SJCRH30 (cell line): ENCODE data around the gene OGT. TPM values are rescaled to one million over a fixed set of nuclear protein-coding genes. Genes with fewer than 3 reads are reported as not detected.

ENCODE experiments used
- DNase-seq, 2 experiments: peaks; one replicate each; pipeline ENCODE4 v3.0.0-alpha.2; 2015 to 2020
- H3K27ac ChIP-seq: fragments of 250-450 bp; sonication (Bioruptor Pico); 2 replicates; pipeline ENCODE4 v1.5.1; 2020; ENCODE audit warnings: mild to moderate bottlenecking, moderate library complexity
- H3K27me3 ChIP-seq: fragments of 250-450 bp; sonication (Bioruptor Pico); 2 replicates; pipeline ENCODE4 v1.5.1; 2020; ENCODE audit warnings: mild to moderate bottlenecking, moderate library complexity
- H3K36me3 ChIP-seq: fragments of 250-450 bp; sonication (Bioruptor Pico); 2 replicates; pipeline ENCODE4 v1.5.1; 2020; ENCODE audit warnings: mild to moderate bottlenecking, moderate library complexity
- H3K4me1 ChIP-seq: fragments of 250-450 bp; sonication (Bioruptor Pico); 2 replicates; pipeline ENCODE4 v1.5.1; 2020; ENCODE audit warnings: mild to moderate bottlenecking, moderate library complexity
- H3K4me3 ChIP-seq: fragments of 250-450 bp; sonication (Bioruptor Pico); 2 replicates; pipeline ENCODE4 v1.5.1; 2020; ENCODE audit warnings: mild to moderate bottlenecking, moderate library complexity
- H3K9me3 ChIP-seq: fragments of 250-450 bp; sonication (Bioruptor Pico); replicated peaks from 2 replicates; pipeline ENCODE4 v1.5.1; 2020; ENCODE audit warnings: mild to moderate bottlenecking, moderate library complexity
- total RNA-seq: library from RNA; depleted of rRNA; stranded (reverse); fragments of >200 nt; shearing (Covaris generic); gene quantifications from 2 replicates; pipeline ENCODE4 v1.2.3, GENCODE V29; 2014

OGT gene
- total RNA-seq, 1 experiment from 2014 or later = 149 TPM

- H3K9me3 ChIP-seq = no peaks in the 10 kb centered on the region
- 0 out of 2 replicates have a peak, but pooled peaks cover 2% of the 10 kb centered on the region for H3K36me3 ChIP-seq
- H3K4me1 ChIP-seq = peaks cover 7% of the 10 kb centered on the region; the same call in 1 of the 2 replicates
- H3K4me3 ChIP-seq = peak overlapping the region; percentile 80
- DNase-seq = peak in 1 of 2 experiments; percentile 9
- H3K27me3 ChIP-seq = no peaks in the 10 kb centered on the region
- H3K27ac ChIP-seq = peak overlapping the region; percentile 77
These were observed 689 bp upstream of the OGT start for GRCh38 chrX:71532078-71532752.

- Histone ChIP-seq H3K36me3 (peaks cover 12% of the 10 kb centered on the region), H3K27ac (peak overlapping the region; percentile 77), H3K4me3 (peak overlapping the region; percentile 80), H3K9me3 (no peaks in the 10 kb centered on the region), H3K27me3 (no peaks in the 10 kb centered on the region), H3K4me1 (peaks cover 10% of the 10 kb centered on the region; the same call in 1 of the 2 replicates)
- peak; percentile 7 to 32 for DNase-seq
These were observed 579 bp downstream of the OGT start for GRCh38 chrX:71533516-71533850.

GRCh38 chrX:71533851-71534561, 1.1 kb downstream of the OGT start:
- no peaks in the 10 kb centered on the region for H3K9me3 ChIP-seq
- no peaks in the 10 kb centered on the region for H3K27me3 ChIP-seq
- peaks cover 18% of the 10 kb centered on the region for H3K36me3 ChIP-seq
- H3K4me3 ChIP-seq = peak overlapping the region; percentile 80
- H3K27ac ChIP-seq = peak overlapping the region; percentile 77
- H3K4me1 ChIP-seq = peaks cover 10% of the 10 kb centered on the region; the same call in 1 of the 2 replicates
- DNase-seq = peak; percentile 70 to 74

GRCh38 chrX:71534773-71535544, 2.1 kb downstream of the OGT start:
- DNase-seq = peak in 1 of 2 experiments; percentile 21
- H3K36me3 ChIP-seq = peaks cover 25% of the 10 kb centered on the region
- H3K27ac ChIP-seq = peak overlapping the region; percentile 77; the same call in 1 of the 2 replicates
- H3K27me3 ChIP-seq = no peaks in the 10 kb centered on the region
- H3K4me3 ChIP-seq = peak overlapping the region; percentile 80
- H3K9me3 ChIP-seq = no peaks in the 10 kb centered on the region
- H3K4me1 ChIP-seq = peaks cover 10% of the 10 kb centered on the region; the same call in 1 of the 2 replicates

GRCh38 chrX:71536285-71536684, 3.4 kb downstream of the OGT start:
- Histone ChIP-seq H3K27me3 (no peaks in the 10 kb centered on the region), H3K4me1 (peaks cover 10% of the 10 kb centered on the region; the same call in 1 of the 2 replicates), H3K36me3 (peaks cover 34% of the 10 kb centered on the region), H3K4me3 (no peak overlapping the region), H3K9me3 (no peaks in the 10 kb centered on the region), H3K27ac (no peak overlapping the region)
- no peak for DNase-seq

GRCh38 chrX:71537743-71538142, 4.8 kb downstream of the OGT start:
- peaks cover 37% of the 10 kb centered on the region for H3K36me3 ChIP-seq
- peaks cover 15% of the 10 kb centered on the region for H3K4me1 ChIP-seq
- H3K9me3 ChIP-seq = no peaks in the 10 kb centered on the region
- H3K27me3 ChIP-seq = no peaks in the 10 kb centered on the region
- no peak overlapping the region for H3K27ac ChIP-seq
- no peak overlapping the region for H3K4me3 ChIP-seq
- no peak for DNase-seq

- no peak overlapping the region for H3K4me3 ChIP-seq
These were observed 7.9 kb downstream of the OGT start for GRCh38 chrX:71540801-71541200.

GRCh38 chrX:71541210-71542022, 8.5 kb downstream of the OGT start:
- H3K36me3 ChIP-seq = peaks cover 54% of the 10 kb centered on the region
- DNase-seq = no peak
- H3K4me1 ChIP-seq = peaks cover 17% of the 10 kb centered on the region
- no peaks in the 10 kb centered on the region for H3K9me3 ChIP-seq
- no peak overlapping the region for H3K27ac ChIP-seq
- H3K4me3 ChIP-seq = no peak overlapping the region
- no peaks in the 10 kb centered on the region for H3K27me3 ChIP-seq

More at GRCh38 chrX:71540801-71541200, 7.9 kb downstream of the OGT start:
- H3K27ac ChIP-seq = no peak overlapping the region
- no peak for DNase-seq
- H3K36me3 ChIP-seq = peaks cover 48% of the 10 kb centered on the region
- H3K4me1 ChIP-seq = peaks cover 17% of the 10 kb centered on the region
- no peaks in the 10 kb centered on the region for H3K27me3 ChIP-seq
- H3K9me3 ChIP-seq = no peaks in the 10 kb centered on the region

- H3K27me3 ChIP-seq = no peaks in the 10 kb centered on the region
- DNase-seq = no peak
- peak overlapping the region; percentile 9; the same call in 1 of the 2 replicates for H3K27ac ChIP-seq
- H3K4me1 ChIP-seq = peaks cover 17% of the 10 kb centered on the region
- no peak overlapping the region for H3K4me3 ChIP-seq
- H3K36me3 ChIP-seq = peaks cover 64% of the 10 kb centered on the region
- H3K9me3 ChIP-seq = no peaks in the 10 kb centered on the region
These were observed 9.5 kb downstream of the OGT start for GRCh38 chrX:71542411-71542810.

GRCh38 chrX:71542825-71543224, 9.9 kb downstream of the OGT start:
- Histone ChIP-seq H3K27me3 (no peaks in the 10 kb centered on the region), H3K9me3 (no peaks in the 10 kb centered on the region), H3K36me3 (peaks cover 63% of the 10 kb centered on the region), H3K4me1 (peaks cover 17% of the 10 kb centered on the region), H3K27ac (peak overlapping the region; percentile 9; the same call in 1 of the 2 replicates), H3K4me3 (no peak overlapping the region)
- DNase-seq = no peak

- peak overlapping the region; percentile 9; the same call in 1 of the 2 replicates for H3K27ac ChIP-seq
- peak in 1 of 2 experiments; percentile 13 for DNase-seq
These were observed 10.4 kb downstream of the OGT start for GRCh38 chrX:71543316-71543715.

GRCh38 chrX:71545364-71545763, 12.5 kb downstream of the OGT start:
- Histone ChIP-seq H3K36me3 (peaks cover 57% of the 10 kb centered on the region), H3K27me3 (no peaks in the 10 kb centered on the region), H3K4me3 (no peak overlapping the region)

More at GRCh38 chrX:71543316-71543715, 10.4 kb downstream of the OGT start:
- no peak overlapping the region for H3K4me3 ChIP-seq
- H3K4me1 ChIP-seq = peaks cover 16% of the 10 kb centered on the region
- no peaks in the 10 kb centered on the region for H3K9me3 ChIP-seq
- no peaks in the 10 kb centered on the region for H3K27me3 ChIP-seq
- peaks cover 63% of the 10 kb centered on the region for H3K36me3 ChIP-seq

GRCh38 chrX:71546879-71547278, 14.0 kb downstream of the OGT start:
- Histone ChIP-seq H3K36me3 (peaks cover 60% of the 10 kb centered on the region), H3K4me3 (no peak overlapping the region), H3K27ac (no peak overlapping the region), H3K4me1 (peaks cover 13% of the 10 kb centered on the region), H3K9me3 (no peaks in the 10 kb centered on the region), H3K27me3 (no peaks in the 10 kb centered on the region)
- no peak for DNase-seq

More at GRCh38 chrX:71545364-71545763, 12.5 kb downstream of the OGT start:
- H3K9me3 ChIP-seq = no peaks in the 10 kb centered on the region
- no peak for DNase-seq
- peaks cover 14% of the 10 kb centered on the region for H3K4me1 ChIP-seq
- no peak overlapping the region for H3K27ac ChIP-seq

- Histone ChIP-seq H3K36me3 (peaks cover 60% of the 10 kb centered on the region), H3K27me3 (no peaks in the 10 kb centered on the region), H3K27ac (no peak overlapping the region), H3K4me3 (no peak overlapping the region), H3K4me1 (peaks cover 8% of the 10 kb centered on the region), H3K9me3 (no peaks in the 10 kb centered on the region)
- DNase-seq = no peak
These were observed 14.4 kb downstream of the OGT start for GRCh38 chrX:71547339-71547738.
